GM18867 (cell line): ENCODE results near the gene DYNLRB1.

Source experiments
- ATAC-seq: cut with Tn5 transposase; IDR thresholded peaks from one replicate; pipeline ENCODE4 v1.9.1; 2021; ENCODE audit warnings: mild to moderate bottlenecking, moderate library complexity; ENCODE audit not compliant: unreplicated experiment

The DYNLRB1 gene

GRCh38 chr20:34575756-34576155, 59.5 kb downstream of the DYNLRB1 start:
- ATAC-seq: no peak

- no peak for ATAC-seq
Observed at GRCh38 chr20:34577061-34577460, 60.8 kb downstream of the DYNLRB1 start.

- ATAC-seq: no peak
Observed at GRCh38 chr20:34578025-34578424, 61.8 kb downstream of the DYNLRB1 start.

- no peak for ATAC-seq
Observed at GRCh38 chr20:34578521-34578920, 62.3 kb downstream of the DYNLRB1 start.

- ATAC-seq: no peak
Observed at GRCh38 chr20:34579191-34579978, 63.2 kb downstream of the DYNLRB1 start.

- ATAC-seq: peak; percentile 59
Observed at GRCh38 chr20:34579979-34580940, 64.0 kb downstream of the DYNLRB1 start.

GRCh38 chr20:34581341-34582184, 65.3 kb downstream of the DYNLRB1 start:
- no peak for ATAC-seq

- no peak for ATAC-seq
Observed at GRCh38 chr20:34582221-34582620, 66.0 kb downstream of the DYNLRB1 start.

GRCh38 chr20:34582911-34583310, 66.7 kb downstream of the DYNLRB1 start:
- ATAC-seq: no peak

- ATAC-seq: no peak
Observed at GRCh38 chr20:34583544-34583943, 67.3 kb downstream of the DYNLRB1 start.

- no peak for ATAC-seq
Observed at GRCh38 chr20:34585019-34585418, 68.8 kb downstream of the DYNLRB1 start.

- no peak for ATAC-seq
Observed at GRCh38 chr20:34586488-34587163, 70.4 kb downstream of the DYNLRB1 start.
